GM12873 (cell line): ENCODE measurements around the gene WIPF2.

Experiments
- TF ChIP-seq, protein P1 (sequence below): IDR thresholded peaks from 2 replicates; pipeline ENCODE4 v1.5.1; 2012; ENCODE audit warnings: low read depth, mild to moderate bottlenecking, moderate library complexity, low read length, control low read depth; ENCODE audit not compliant: insufficient read depth; ENCODE audit errors: missing control alignments

Gene WIPF2

DNA sequence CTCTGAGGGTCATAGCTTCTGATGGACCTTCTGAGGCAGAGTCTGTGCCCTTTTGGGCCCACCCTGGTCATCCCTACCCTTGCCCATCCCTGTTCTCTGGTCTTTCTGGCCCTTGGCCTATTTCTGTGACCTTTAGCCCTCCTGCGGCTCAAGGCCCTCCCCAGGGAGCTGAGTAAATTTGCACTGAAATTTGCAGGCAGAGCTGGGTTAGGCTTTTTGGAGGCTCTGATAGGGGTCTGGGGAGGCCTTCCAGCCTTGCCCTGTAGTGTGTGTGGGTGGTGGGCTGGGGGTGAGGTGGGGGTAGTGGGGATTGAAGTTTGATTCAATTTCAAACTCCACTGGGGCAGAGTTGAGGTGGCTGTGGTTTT lies 107.7 kb downstream of the WIPF2 start:
- TF ChIP-seq, protein P1, sequence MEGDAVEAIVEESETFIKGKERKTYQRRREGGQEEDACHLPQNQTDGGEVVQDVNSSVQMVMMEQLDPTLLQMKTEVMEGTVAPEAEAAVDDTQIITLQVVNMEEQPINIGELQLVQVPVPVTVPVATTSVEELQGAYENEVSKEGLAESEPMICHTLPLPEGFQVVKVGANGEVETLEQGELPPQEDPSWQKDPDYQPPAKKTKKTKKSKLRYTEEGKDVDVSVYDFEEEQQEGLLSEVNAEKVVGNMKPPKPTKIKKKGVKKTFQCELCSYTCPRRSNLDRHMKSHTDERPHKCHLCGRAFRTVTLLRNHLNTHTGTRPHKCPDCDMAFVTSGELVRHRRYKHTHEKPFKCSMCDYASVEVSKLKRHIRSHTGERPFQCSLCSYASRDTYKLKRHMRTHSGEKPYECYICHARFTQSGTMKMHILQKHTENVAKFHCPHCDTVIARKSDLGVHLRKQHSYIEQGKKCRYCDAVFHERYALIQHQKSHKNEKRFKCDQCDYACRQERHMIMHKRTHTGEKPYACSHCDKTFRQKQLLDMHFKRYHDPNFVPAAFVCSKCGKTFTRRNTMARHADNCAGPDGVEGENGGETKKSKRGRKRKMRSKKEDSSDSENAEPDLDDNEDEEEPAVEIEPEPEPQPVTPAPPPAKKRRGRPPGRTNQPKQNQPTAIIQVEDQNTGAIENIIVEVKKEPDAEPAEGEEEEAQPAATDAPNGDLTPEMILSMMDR = no peak

DNA sequence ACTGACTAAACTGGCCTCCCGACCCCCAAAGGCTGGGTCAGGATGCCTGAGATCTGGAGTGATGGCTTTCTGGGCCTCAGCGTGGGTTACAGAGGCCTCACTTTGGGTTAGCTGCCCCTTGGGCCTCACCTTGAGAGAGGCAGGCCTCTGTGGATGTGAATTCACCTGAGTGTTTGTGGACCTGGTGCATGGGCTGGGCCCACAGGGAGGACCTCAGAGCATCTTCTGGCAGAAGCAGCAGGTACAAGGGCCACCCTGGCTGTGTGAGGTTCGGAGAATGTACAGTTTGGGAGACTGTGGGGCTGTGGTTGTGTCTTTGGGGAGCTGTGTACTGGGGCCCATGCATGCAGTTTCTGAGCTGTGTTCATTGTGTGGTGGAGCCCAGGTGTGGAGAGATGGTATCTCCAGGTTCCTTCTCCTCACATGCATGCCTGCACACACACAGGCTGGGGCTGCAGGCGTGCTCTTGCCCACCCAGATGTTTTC lies 108.2 kb downstream of the WIPF2 start:
- TF ChIP-seq, protein P1 = no peak

DNA sequence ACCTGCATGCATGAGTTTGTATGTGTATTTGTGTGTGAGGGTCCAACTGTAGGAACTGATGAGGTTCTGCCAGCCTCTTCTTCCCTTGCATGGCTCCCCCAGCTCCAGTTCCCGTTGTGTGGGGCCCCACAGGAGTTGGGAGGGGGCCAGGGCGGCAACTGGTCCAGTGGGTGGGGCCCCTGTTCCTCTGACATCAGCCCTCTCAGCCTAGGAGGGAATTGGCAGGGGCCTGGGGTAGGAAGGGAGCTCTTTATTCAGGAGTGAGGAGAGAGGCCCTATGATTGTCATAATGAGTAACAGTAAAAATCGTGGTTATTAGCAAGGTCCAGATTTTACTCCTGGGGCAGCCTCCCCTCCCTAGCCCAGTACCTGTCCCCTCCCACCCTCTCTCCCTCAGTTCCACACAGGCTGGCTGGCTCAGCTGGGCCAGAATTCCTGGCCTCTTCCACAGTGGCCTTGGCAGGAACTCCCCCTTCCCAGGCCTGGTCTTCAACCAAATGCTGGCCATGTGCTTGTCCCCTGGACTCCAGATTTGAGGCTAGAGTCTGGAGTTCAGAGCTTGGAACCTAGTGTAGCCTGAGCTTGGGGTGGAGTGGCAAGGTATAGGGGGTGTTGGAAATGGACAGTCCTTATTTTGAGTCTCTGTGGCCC lies 108.8 kb downstream of the WIPF2 start:
- TF ChIP-seq, protein P1 = no peak

DNA sequence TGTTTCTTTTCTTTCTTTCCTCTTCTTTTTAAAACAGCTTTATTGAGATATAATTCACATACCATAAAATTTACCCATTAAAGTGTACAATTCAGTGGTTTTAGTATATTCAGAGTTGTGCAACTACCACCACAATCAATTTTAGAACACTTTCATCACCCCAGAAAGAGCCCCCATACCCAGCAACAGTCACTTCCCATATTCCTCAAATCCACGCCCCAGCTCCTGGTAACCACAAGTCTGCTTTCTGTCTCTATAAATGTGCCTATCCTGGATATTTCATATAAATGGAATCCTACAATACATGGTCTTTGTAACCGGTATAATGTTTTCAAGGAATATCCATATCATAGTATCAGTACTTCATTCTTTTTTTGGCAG lies 109.3 kb downstream of the WIPF2 start:
- TF ChIP-seq, protein P1 = no peak

DNA sequence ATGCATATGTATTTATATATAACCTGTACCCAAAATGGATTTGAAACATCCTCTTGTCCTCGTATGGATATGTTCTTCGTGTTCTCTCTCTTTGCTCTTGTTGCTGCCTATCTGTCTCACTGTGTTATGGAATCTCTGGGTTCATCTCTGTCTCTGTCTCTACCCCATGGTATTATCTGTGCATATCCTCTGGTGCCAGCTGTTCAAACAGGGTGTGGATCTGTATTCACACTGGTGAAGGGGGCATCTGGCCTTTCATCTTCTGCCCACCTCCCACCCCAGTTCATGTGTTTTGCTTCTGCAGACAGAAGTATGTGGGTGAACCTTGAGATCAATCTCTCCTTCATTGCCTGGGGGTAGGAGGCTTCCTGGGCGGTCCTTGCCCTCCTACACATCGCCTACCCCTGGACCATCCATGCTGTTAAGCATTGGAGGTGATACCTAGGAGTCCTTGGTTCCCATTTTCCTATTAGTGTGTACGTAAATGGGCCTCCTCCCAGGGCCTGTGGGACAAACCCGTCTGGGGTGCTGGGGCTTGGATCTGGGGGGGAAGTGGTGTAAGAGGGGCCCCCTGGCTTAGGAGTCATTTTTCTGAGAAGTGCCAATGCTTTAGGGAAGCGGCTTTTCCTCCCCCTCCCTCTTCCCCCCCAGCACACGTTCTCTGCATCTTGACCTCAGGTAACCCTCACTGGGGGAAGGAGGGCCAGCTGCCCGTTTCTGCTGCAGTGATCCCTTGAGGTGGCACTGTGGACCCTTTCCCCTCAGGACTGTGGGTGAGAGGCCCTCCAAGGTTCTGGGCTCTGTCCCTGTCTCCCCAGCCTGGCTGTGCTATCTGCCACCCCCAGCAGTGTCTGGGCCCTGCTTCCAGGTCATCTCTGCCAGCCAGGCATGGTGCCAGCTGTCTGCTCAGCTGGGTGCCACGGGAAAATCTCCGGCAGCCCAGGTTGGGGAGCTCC lies 111.0 kb downstream of the WIPF2 start:
- TF ChIP-seq, protein P1 = no peak

DNA sequence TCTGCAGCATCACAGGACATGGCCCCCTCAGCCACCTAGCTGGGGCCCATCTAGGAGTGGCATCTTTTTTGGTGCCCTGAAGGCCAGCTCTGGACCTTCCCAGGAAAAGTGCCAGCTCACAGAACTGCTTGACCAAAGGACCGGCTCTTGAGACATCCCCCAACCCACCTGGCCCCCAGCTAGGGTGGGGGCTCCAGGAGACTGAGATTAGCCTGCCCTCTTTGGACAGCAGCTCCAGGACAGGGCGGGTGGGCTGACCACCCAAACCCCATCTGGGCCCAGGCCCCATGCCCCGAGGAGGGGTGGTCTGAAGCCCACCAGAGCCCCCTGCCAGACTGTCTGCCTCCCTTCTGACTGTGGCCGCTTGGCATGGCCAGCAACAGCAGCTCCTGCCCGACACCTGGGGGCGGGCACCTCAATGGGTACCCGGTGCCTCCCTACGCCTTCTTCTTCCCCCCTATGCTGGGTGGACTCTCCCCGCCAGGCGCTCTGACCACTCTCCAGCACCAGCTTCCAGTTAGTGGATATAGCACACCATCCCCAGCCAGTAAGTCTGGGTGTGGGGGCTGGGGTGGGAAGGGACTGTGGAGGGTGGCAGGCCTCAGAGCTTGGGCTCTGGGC lies 111.9 kb downstream of the WIPF2 start:
- TF ChIP-seq, protein P1 = no peak
